HG02970 (cell line): ENCODE data around the gene CDKAL1.
"Not testable (repeated sequence)": the region's sequence is repeated elsewhere in the genome, so short reads cannot be mapped to it uniquely, and the experiment has no call there.

ENCODE experiments used
- ATAC-seq: cut with Tn5 transposase; IDR thresholded peaks from one replicate; pipeline ENCODE4 v1.9.1; 2021; ENCODE audit warnings: mild to moderate bottlenecking, moderate library complexity, moderate number of reproducible peaks; ENCODE audit not compliant: unreplicated experiment, low FRiP score

The CDKAL1 gene

GRCh38 chr6:20900389-20901160 lies 366.3 kb downstream of the CDKAL1 start:
- peak; percentile 81 for ATAC-seq

GRCh38 chr6:20905377-20905776 lies 371.1 kb downstream of the CDKAL1 start:
- no peak for ATAC-seq

GRCh38 chr6:20906945-20907344 lies 372.7 kb downstream of the CDKAL1 start:
- no peak for ATAC-seq

- ATAC-seq: no peak
Observed at GRCh38 chr6:20907486-20908071, 373.3 kb downstream of the CDKAL1 start.

- ATAC-seq: no peak
Observed at GRCh38 chr6:20909621-20910020, 375.4 kb downstream of the CDKAL1 start.

- no peak for ATAC-seq
Observed at GRCh38 chr6:20911712-20912111, 377.5 kb downstream of the CDKAL1 start.

GRCh38 chr6:20915156-20915555 lies 380.9 kb downstream of the CDKAL1 start:
- ATAC-seq: no peak

- ATAC-seq: no peak
Observed at GRCh38 chr6:20915626-20916025, 381.4 kb downstream of the CDKAL1 start.

- no peak for ATAC-seq
Observed at GRCh38 chr6:20916086-20916485, 381.8 kb downstream of the CDKAL1 start.

GRCh38 chr6:20918868-20919267 lies 384.6 kb downstream of the CDKAL1 start:
- no peak for ATAC-seq

GRCh38 chr6:20919677-20920385 lies 385.6 kb downstream of the CDKAL1 start:
- ATAC-seq: peak; percentile 64

- no peak for ATAC-seq
Observed at GRCh38 chr6:20921578-20921977, 387.3 kb downstream of the CDKAL1 start.

GRCh38 chr6:20922743-20923142 lies 388.5 kb downstream of the CDKAL1 start:
- no peak for ATAC-seq

- ATAC-seq: not testable (repeated sequence)
Observed at GRCh38 chr6:20924094-20924493, 389.8 kb downstream of the CDKAL1 start.

GRCh38 chr6:20924911-20925543 lies 390.8 kb downstream of the CDKAL1 start:
- ATAC-seq: no peak

- no peak for ATAC-seq
Observed at GRCh38 chr6:20927130-20927860, 393.0 kb downstream of the CDKAL1 start.

- ATAC-seq: no peak
Observed at GRCh38 chr6:20929283-20929682, 395.0 kb downstream of the CDKAL1 start.

- ATAC-seq: no peak
Observed at GRCh38 chr6:20931093-20931492, 396.8 kb downstream of the CDKAL1 start.

- ATAC-seq: no peak
Observed at GRCh38 chr6:20931772-20932171, 397.5 kb downstream of the CDKAL1 start.

- no peak for ATAC-seq
Observed at GRCh38 chr6:20932284-20932683, 398.0 kb downstream of the CDKAL1 start.
